A549 (cell line): ENCODE data around the gene PRKD1. TPM values are rescaled to one million over a fixed set of nuclear protein-coding genes. Genes with fewer than 3 reads are reported as not detected.

ENCODE experiments used
- ATAC-seq, 2 experiments: fragments of 200-7000 bp in 1 of 2; fragments of >200 bp in 1 of 2; cut with Nextera tagmentation in 1 of 2; cut with Tn5 transposase in 1 of 2; 3 replicates each; pipeline versions ENCODE4 v1.8.0 to v1.9.1; 2018 to 2020; ENCODE audit warnings: mild to moderate bottlenecking in 1 of 2, moderate library complexity in 1 of 2
- CTCF ChIA-PET: fragments of 300-600 bp; sonication (Branson Sonifier 250); formaldehyde crosslinking; extraction: SDS; loops from one replicate; lab custom pipeline; 2021; ENCODE audit warnings: antibody characterized with exemption, inconsistent platforms; lab: Yijun Ruan, JAX
- POLR2A ChIA-PET: fragments of 350-600 bp; formaldehyde crosslinking; extraction: SDS; loops from one replicate; lab custom pipeline; 2021; ENCODE audit warnings: antibody characterized with exemption, inconsistent platforms; lab: Yijun Ruan, JAX
- DNase-seq, 2 experiments: peaks; one replicate each; pipeline versions ENCODE4 v3.0.0 to v3.0.0-alpha.2; 2011 to 2016; ENCODE audit warnings: low read depth in 1 of 2, low spot score in 1 of 2
- FAIRE-seq: peaks from 2 replicates; lab custom pipeline; 2011; peaks lifted over from hg19 to GRCh38; lab: Jason Lieb, UNC
- H3K27ac ChIP-seq, 2 experiments: fragments of >200 bp; sonication (Bioruptor Twin); formaldehyde crosslinking; 3 replicates each; pipeline ENCODE4 v1.5.1; 2016 to 2017
- H3K4me1 ChIP-seq: fragments of >200 bp; sonication (Bioruptor Twin); formaldehyde crosslinking; 3 replicates; pipeline ENCODE4 v1.6.1; 2016
- H3K4me2 ChIP-seq: fragments of >200 bp; sonication (Bioruptor Twin); formaldehyde crosslinking; 3 replicates; pipeline ENCODE4 v1.6.1; 2016
- H3K4me3 ChIP-seq: fragments of >200 bp; sonication (Bioruptor Twin); formaldehyde crosslinking; 3 replicates; pipeline ENCODE4 v1.5.1; 2016
- H3K9me3 ChIP-seq: fragments of >200 bp; sonication (Bioruptor Twin); formaldehyde crosslinking; 3 replicates; pipeline ENCODE4 v1.6.1; 2016
- BCL3 ChIP-seq: fragments of >200 bp; sonication (Bioruptor Twin); formaldehyde crosslinking; IDR thresholded peaks from 3 replicates; pipeline ENCODE4 v1.6.1; 2016
- BHLHE40 ChIP-seq: IDR thresholded peaks from 2 replicates; pipeline ENCODE4 v1.6.1; 2012; ENCODE audit warnings: low read depth, low read length, inconsistent platforms
- CBX8 ChIP-seq: fragments of 200-600 bp; sonication (generic); IDR thresholded peaks from 2 replicates; pipeline ENCODE4 v1.6.1; 2016
- CHD2 ChIP-seq: fragments of 150-350 bp; IDR thresholded peaks from 2 replicates; pipeline ENCODE4 v1.6.1; 2014; ENCODE audit warnings: low read length; ENCODE audit not compliant: partially characterized antibody
- E2F6 ChIP-seq: IDR thresholded peaks from 2 replicates; pipeline ENCODE4 v1.6.1; 2012; ENCODE audit warnings: low read depth, borderline replicate concordance
- EHF ChIP-seq: fragments of 250-450 bp; sonication (Bioruptor Pico); IDR thresholded peaks from 2 replicates; pipeline ENCODE4 v1.5.0; 2020; ENCODE audit warnings: mild to moderate bottlenecking
- EHMT2 ChIP-seq: fragments of 200-600 bp; sonication (generic); IDR thresholded peaks from 2 replicates; pipeline ENCODE4 v1.6.1; 2016; ENCODE audit warnings: antibody characterized with exemption, low read depth, mild to moderate bottlenecking, moderate library complexity
- ELK1 ChIP-seq: fragments of 150-350 bp; IDR thresholded peaks from 2 replicates; pipeline ENCODE4 v1.6.1; 2014; ENCODE audit warnings: low read depth, mild to moderate bottlenecking, low read length
- EP300 ChIP-seq, 2 experiments: fragments of >200 bp; sonication (Bioruptor Twin); formaldehyde crosslinking; IDR thresholded peaks; 2 replicates in 1 of 2; 3 replicates in 1 of 2; pipeline ENCODE4 v1.6.1; 2016 to 2017
- ESRRA ChIP-seq: fragments of 150-350 bp; IDR thresholded peaks from 2 replicates; pipeline ENCODE4 v1.6.1; 2014; ENCODE audit warnings: mild to moderate bottlenecking, low read length, borderline replicate concordance
- FOSB ChIP-seq: fragments of 250-450 bp; sonication (Bioruptor Pico); IDR thresholded peaks from 2 replicates; pipeline ENCODE4 v1.5.0; 2020; ENCODE audit warnings: mild to moderate bottlenecking, moderate library complexity
- FOSL2 ChIP-seq, 2 experiments: fragments of 450-650 bp in 1 of 2; fragments of >200 bp in 1 of 2; sonication (Bioruptor Twin) in 1 of 2; formaldehyde crosslinking; IDR thresholded peaks; 2 replicates each; pipeline versions ENCODE4 v1.5.0 to v1.6.1; 2016 to 2020; ENCODE audit warnings: mild to moderate bottlenecking in 1 of 2, moderate library complexity in 1 of 2
- HDAC2 ChIP-seq: fragments of 200-600 bp; sonication (generic); IDR thresholded peaks from 2 replicates; pipeline ENCODE4 v1.6.1; 2016
- HEYL ChIP-seq: fragments of 250-450 bp; sonication (Bioruptor Pico); IDR thresholded peaks from 2 replicates; pipeline ENCODE4 v1.8.0; 2021; ENCODE audit warnings: mild to moderate bottlenecking, moderate library complexity
- HOXA7 ChIP-seq: fragments of 250-450 bp; sonication (Bioruptor Pico); IDR thresholded peaks from 2 replicates; pipeline ENCODE4 v1.5.0; 2020; ENCODE audit warnings: mild to moderate bottlenecking, moderate library complexity
- HOXB13 ChIP-seq: fragments of 250-450 bp; sonication (Bioruptor Pico); IDR thresholded peaks from 2 replicates; pipeline ENCODE4 v1.5.0; 2020; ENCODE audit warnings: low read depth, mild to moderate bottlenecking, moderate library complexity
- HOXB5 ChIP-seq: fragments of 250-450 bp; sonication (Bioruptor Pico); IDR thresholded peaks from 2 replicates; pipeline ENCODE4 v1.5.0; 2020; ENCODE audit warnings: mild to moderate bottlenecking, moderate library complexity
- MAFK ChIP-seq: fragments of 450-650 bp; IDR thresholded peaks from 2 replicates; pipeline ENCODE4 v1.6.1; 2014; ENCODE audit not compliant: partially characterized antibody
- MAX ChIP-seq: IDR thresholded peaks from 2 replicates; pipeline ENCODE4 v1.6.1; 2012
- PHF8 ChIP-seq: fragments of 200-600 bp; sonication (generic); IDR thresholded peaks from 2 replicates; pipeline ENCODE4 v1.6.1; 2016; ENCODE audit warnings: low read depth, mild to moderate bottlenecking, antibody characterized with exemption, moderate library complexity, borderline replicate concordance
- POLR2A ChIP-seq: IDR thresholded peaks from 2 replicates; pipeline ENCODE4 v1.6.1; 2012; ENCODE audit warnings: mild to moderate bottlenecking, low read length
- RCOR1 ChIP-seq: fragments of 150-350 bp; IDR thresholded peaks from 2 replicates; pipeline ENCODE4 v1.6.1; 2014; ENCODE audit warnings: antibody characterized with exemption, low read length, low read depth
- SMC3 ChIP-seq: fragments of >200 bp; sonication (Bioruptor Twin); formaldehyde crosslinking; IDR thresholded peaks from 3 replicates; pipeline ENCODE4 v1.6.1; 2018; ENCODE audit warnings: inconsistent platforms
- SREBF2 ChIP-seq: fragments of 450-650 bp; IDR thresholded peaks from 2 replicates; pipeline ENCODE4 v1.6.1; 2014; ENCODE audit warnings: mild to moderate bottlenecking, moderate library complexity
- USF2 ChIP-seq: fragments of 450-650 bp; IDR thresholded peaks from 2 replicates; pipeline ENCODE4 v1.6.1; 2014; ENCODE audit warnings: antibody characterized with exemption
- ZC3H11A ChIP-seq: fragments of 450-650 bp; IDR thresholded peaks from 2 replicates; pipeline ENCODE4 v1.6.1; 2014; ENCODE audit warnings: antibody characterized with exemption, mild to moderate bottlenecking
- WGBS: methylation state at CpG from one replicate; pipeline ENCODE4 v1.1.6; 2017; ENCODE audit errors: missing lambda C conversion rate; 5-methylcytosine and 5-hydroxymethylcytosine counted together
- polyA plus RNA-seq, 4 experiments: library from polyadenylated mRNA; depleted of rRNA in 3 of 4; stranded (reverse); fragments of >200 nt; fragmentation: RNase III in 1 of 4; extraction: RNeasy Plus Mini Kit Qiagen cat#74134 plus additional on column Dnase treatment in 1 of 4; gene quantifications; 2 replicates in 3 of 4; 3 replicates in 1 of 4; pipeline ENCODE4 v1.2.3, GENCODE V29; 2011 to 2017

The PRKD1 gene
- polyA plus RNA-seq, 2 of the 4 experiments (the other 2 are of a cell fraction) = 3.0 to 7.8 TPM

- no peak for FAIRE-seq
- Histone ChIP-seq H3K9me3 (peaks cover 5% of the 10 kb centered on the region; the same call in 1 of the 3 replicates), H3K4me2 (no peak overlapping the region), H3K4me3 (no peak overlapping the region), H3K27ac (no peak overlapping the region), H3K4me1 (no peaks in the 10 kb centered on the region)
- TF ChIP-seq FOSL2 (IDR thresholded peaks at IDR 0.05) = no peak
- no peak for TF ChIP-seq FOSL2 (CRISPR knock-in tag; IDR thresholded peaks at IDR 0.05)
- TF ChIP-seq ZC3H11A = no peak
- no peak for TF ChIP-seq SREBF2
- no peak for TF ChIP-seq ESRRA
- TF ChIP-seq POLR2A = no peak
- no peak for TF ChIP-seq CBX8
- TF ChIP-seq HEYL (CRISPR knock-in tag) = no peak
- TF ChIP-seq BCL3 = no peak
- TF ChIP-seq ELK1 = no peak
- no peak for TF ChIP-seq EP300 (IDR thresholded peaks at IDR 0.05)
- TF ChIP-seq HDAC2 = no peak
- no peak for TF ChIP-seq HOXA7 (CRISPR knock-in tag)
- no peak for TF ChIP-seq E2F6
- TF ChIP-seq MAFK = no peak
- no peak for TF ChIP-seq EHMT2
- no peak for TF ChIP-seq FOSB (CRISPR knock-in tag)
- ChIA-PET POLR2A (no interaction called here), CTCF (no interaction called here)
- ATAC-seq = no peak
- DNase-seq = no peak
Observed at GRCh38 chr14:29944091-29944490, 16.4 kb upstream of the PRKD1 start.

GRCh38 chr14:29941401-29941800, 13.8 kb upstream of the PRKD1 start:
- FAIRE-seq (no peak), ATAC-seq (no peak), DNase-seq (no peak)
- WGBS = 25% methylated on average over 2 of the region's 2 CpGs
- Histone ChIP-seq H3K27ac (no peak overlapping the region), H3K4me3 (no peak overlapping the region), H3K4me2 (no peak overlapping the region), H3K9me3 (peaks cover 5% of the 10 kb centered on the region; the same call in 1 of the 3 replicates), H3K4me1 (peaks cover 4% of the 10 kb centered on the region; the same call in 1 of the 3 replicates)
- ChIA-PET CTCF (no interaction called here), POLR2A (no interaction called here)
- TF ChIP-seq HOXB13 (CRISPR knock-in tag) = no peak
- TF ChIP-seq EP300 (IDR thresholded peaks at IDR 0.05) = no peak
- TF ChIP-seq RCOR1 = no peak
- no peak for TF ChIP-seq ESRRA
- TF ChIP-seq SREBF2 = no peak
- no peak for TF ChIP-seq BHLHE40
- TF ChIP-seq EHF (CRISPR knock-in tag) = no peak
- no peak for TF ChIP-seq ELK1
- TF ChIP-seq MAX = no peak
- no peak for TF ChIP-seq CHD2
- TF ChIP-seq HOXB5 (CRISPR knock-in tag) = no peak
- no peak for TF ChIP-seq PHF8
- TF ChIP-seq USF2 = no peak
- no peak for TF ChIP-seq SMC3
